K562 (cell line): ENCODE results near the gene ERMN. TPM values are rescaled to one million over a fixed set of nuclear protein-coding genes. Genes with fewer than 3 reads are reported as not detected.
A peak's percentile ranks its signal among the peaks of the same experiment; 100 is the strongest.

ENCODE experiments used
- ATF7 ChIP-seq: fragments of 450-650 bp; IDR thresholded peaks from 2 replicates; pipeline ENCODE4 v1.7.1; 2014; ENCODE audit warnings: mild to moderate bottlenecking, moderate library complexity
- KAT8 ChIP-seq: fragments of 450-650 bp; IDR thresholded peaks from 2 replicates; pipeline ENCODE4 v1.6.1; 2016; ENCODE audit warnings: low read depth, mild to moderate bottlenecking
- MCM7 ChIP-seq, 2 experiments: fragments of 450-650 bp; IDR thresholded peaks; 2 replicates each; pipeline ENCODE4 v1.6.1; 2016 to 2018
- MLLT1 ChIP-seq, 2 experiments: fragments of 450-650 bp; IDR thresholded peaks; 2 replicates each; pipeline ENCODE4 v1.6.1; 2016
- NFXL1 ChIP-seq: fragments of 450-650 bp; formaldehyde crosslinking; IDR thresholded peaks from 2 replicates; pipeline ENCODE4 v1.4.0; 2021; ENCODE audit warnings: mild to moderate bottlenecking
- RAD21 ChIP-seq, 2 experiments: fragments of 250-450 bp in 1 of 2; fragments of 450-650 bp in 1 of 2; sonication (Bioruptor Pico) in 1 of 2; formaldehyde crosslinking in 1 of 2; IDR thresholded peaks in 1 of 2; conservative IDR thresholded peaks in 1 of 2; 2 replicates each; pipeline versions ENCODE4 v1.4.0 to v1.8.0; 2020 to 2022; ENCODE audit warnings: mild to moderate bottlenecking in 2 of 2, moderate library complexity in 1 of 2
- RAD51 ChIP-seq: fragments of 450-650 bp; IDR thresholded peaks from 2 replicates; pipeline ENCODE4 v1.7.1; 2016; ENCODE audit warnings: low read depth, mild to moderate bottlenecking, borderline replicate concordance
- REST ChIP-seq, 2 experiments: fragments of 450-650 bp; formaldehyde crosslinking in 1 of 2; IDR thresholded peaks; 2 replicates each; pipeline versions ENCODE4 v1.4.0 to v1.6.1; 2014 to 2020; ENCODE audit warnings: mild to moderate bottlenecking in 2 of 2, borderline replicate concordance in 1 of 2, low read depth in 1 of 2
- SIN3B ChIP-seq: fragments of 450-650 bp; IDR thresholded peaks from 2 replicates; pipeline ENCODE4 v1.6.1; 2017; ENCODE audit warnings: low read depth, mild to moderate bottlenecking, moderate library complexity
- TFAP4 ChIP-seq: sonication (generic); formaldehyde crosslinking; IDR thresholded peaks from 2 replicates; pipeline ENCODE4 v1.8.0; 2022; ENCODE audit warnings: missing genetic modification reagents, mild to moderate bottlenecking, moderate library complexity, borderline replicate concordance
- XRCC5 ChIP-seq: fragments of 200-400 bp; formaldehyde crosslinking; IDR thresholded peaks from 2 replicates; pipeline ENCODE4 v1.6.1; 2017; ENCODE audit warnings: low read depth, mild to moderate bottlenecking, low read length
- ZBTB33 ChIP-seq: sonication (generic); formaldehyde crosslinking; IDR thresholded peaks from 2 replicates; pipeline ENCODE4 v1.8.1; 2023; ENCODE audit warnings: mild to moderate bottlenecking, missing genetic modification reagents
- ZNF778 ChIP-seq: fragments of 450-650 bp; formaldehyde crosslinking; IDR thresholded peaks from 2 replicates; pipeline ENCODE4 v1.4.0; 2020; ENCODE audit warnings: mild to moderate bottlenecking, moderate library complexity
- ZNF830 ChIP-seq: fragments of 250-450 bp; sonication (Bioruptor Pico); IDR thresholded peaks from 2 replicates; pipeline ENCODE4 v1.5.0; 2021; ENCODE audit warnings: mild to moderate bottlenecking
- polyA plus RNA-seq, 8 experiments: library from polyadenylated mRNA; depleted of rRNA in 4 of 8; stranded (reverse) in 5 of 8; unstranded in 3 of 8; fragments of >200 nt; fragmentation: Nextera tagmentation in 2 of 8; fragmentation: Illumina TruSeq in 1 of 8; extraction: Ambion mirVana in 2 of 8; extraction: Trizol in 1 of 8; gene quantifications; 2 replicates each; pipeline versions ENCODE4 v1.2.1 to v1.2.3, GENCODE V29; 2011 to 2014; ENCODE audit warnings: inconsistent platforms in 1 of 8, missing spikeins in 1 of 8
- total RNA-seq, 7 experiments: library from RNA; depleted of rRNA in 6 of 7; stranded (reverse); fragments of >200 nt in 6 of 7; fragmentation: Illumina TruSeq in 2 of 7; extraction: Trizol in 2 of 7; gene quantifications; 2 replicates each; pipeline versions ENCODE4 v1.2.1 to v1.2.3, GENCODE V29; 2011 to 2021; ENCODE audit warnings: low replicate concordance in 1 of 7

The ERMN gene
- total and polyA plus RNA-seq, 9 of the 15 experiments (the other 6 are each of a cell fraction or from before 2014, with no cell fraction given) = 0.03 to 0.11 (median 0.05) TPM; not detected in 3

GRCh38 chr2:157327621-157328500, 2.2 kb upstream of the ERMN start (continued):
- TF ChIP-seq ZNF778 (CRISPR knock-in tag) (no peak), RAD21 (CRISPR knock-in tag; conservative IDR thresholded peaks at IDR 0.05 in 1 of 2, IDR thresholded peaks at IDR 0.05 in 1 of 2) (peak; percentile 78 to 87), MCM7 (IDR thresholded peaks at IDR 0.05) (no peak), ATF7 (no peak), NFXL1 (no peak), MLLT1 (IDR thresholded peaks at IDR 0.05) (no peak), ZNF830 (CRISPR knock-in tag) (no peak), SIN3B (no peak; the same call in 1 of the 2 replicates), XRCC5 (peak; percentile 34; the same call in 1 of the 2 replicates), TFAP4 (CRISPR knock-in tag) (peak; percentile 33; the same call in 1 of the 2 replicates), RAD51 (no peak), REST (IDR thresholded peaks at IDR 0.05; ENCODE audit: borderline replicate concordance) (peak; percentile 66; the same call in 1 of the 2 replicates), REST (CRISPR knock-in tag; IDR thresholded peaks at IDR 0.05; ENCODE audit: low read depth) (no peak), ZBTB33 (CRISPR knock-in tag) (no peak), KAT8 (no peak)
